ENCODE results near the gene HSPA6.

DNA sequence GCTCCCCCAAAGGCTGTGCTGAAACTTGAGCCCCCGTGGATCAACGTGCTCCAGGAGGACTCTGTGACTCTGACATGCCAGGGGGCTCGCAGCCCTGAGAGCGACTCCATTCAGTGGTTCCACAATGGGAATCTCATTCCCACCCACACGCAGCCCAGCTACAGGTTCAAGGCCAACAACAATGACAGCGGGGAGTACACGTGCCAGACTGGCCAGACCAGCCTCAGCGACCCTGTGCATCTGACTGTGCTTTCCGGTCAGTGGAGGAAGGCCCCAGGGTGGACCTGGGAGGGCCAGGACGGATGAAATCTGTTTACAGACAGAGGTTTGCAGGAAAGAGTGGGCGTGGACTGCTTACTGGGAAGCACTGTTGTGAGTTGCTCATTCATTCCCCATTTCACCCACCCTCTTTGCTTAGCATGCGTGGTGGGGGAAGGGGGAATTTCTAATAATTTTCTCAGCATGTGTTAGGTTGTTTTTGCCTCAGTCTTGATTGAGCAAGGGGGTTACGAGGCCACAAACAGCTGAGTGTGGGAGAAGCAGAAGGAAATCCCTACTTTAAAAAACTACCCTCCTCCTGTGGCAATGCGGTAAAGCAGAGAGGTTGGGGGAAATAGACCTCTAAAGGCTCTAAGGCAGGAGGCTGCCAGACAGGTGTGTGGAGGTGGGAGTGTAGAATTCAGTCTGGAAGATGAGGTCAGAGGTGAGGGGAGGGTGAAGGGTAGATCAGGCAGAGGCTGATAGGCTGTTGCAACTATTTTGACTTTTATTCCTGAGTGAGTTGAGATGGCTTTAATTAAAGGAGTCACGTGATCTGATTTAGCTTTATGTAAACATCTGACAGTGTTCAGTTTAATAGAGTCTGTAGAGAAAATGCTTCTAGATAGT, 17.8 kb upstream of the HSPA6 start:
- no peak for TF ChIP-seq CTCF (IDR thresholded peaks at IDR 0.05; ENCODE audit: low read depth, low read length)
- no peak for TF ChIP-seq EZH2phosphoT487 (IDR thresholded peaks at IDR 0.05; ENCODE audit: low read depth)
